DOHH2 (cell line): ENCODE results near the gene IFT43.

ENCODE experiments used
- CTCF ChIP-seq: fragments of 200-600 bp; sonication (generic); IDR thresholded peaks from one replicate; pipeline ENCODE4 v1.5.1; 2014; ENCODE audit warnings: antibody characterized with exemption, mild to moderate bottlenecking, low read depth, low read length; ENCODE audit not compliant: poor library complexity, severe bottlenecking
- EZH2phosphoT487 ChIP-seq: fragments of 200-600 bp; sonication (generic); IDR thresholded peaks from 2 replicates; pipeline ENCODE4 v1.6.1; 2017; ENCODE audit warnings: borderline replicate concordance, mild to moderate bottlenecking, antibody characterized with exemption, low read length, moderate library complexity, mixed read lengths

- peak; percentile 49 for TF ChIP-seq CTCF
- TF ChIP-seq EZH2phosphoT487 = no peak
Measured at GRCh38 chr14:75982266-75983018, 3.1 kb upstream of the IFT43 start.
